Natural killer cell (primary cell): ENCODE results near the gene FTO. TPM values are rescaled to one million over a fixed set of nuclear protein-coding genes. Genes with fewer than 3 reads are reported as not detected.

Source experiments
- ATAC-seq, 3 donors: fragments of 150-1000 bp in 2 of 3; fragments of 200-7000 bp in 1 of 3; cut with Tn5 transposase; 1 replicate in 1 of 3; 2 replicates in 2 of 3; pipeline ENCODE4 v1.10.0; 2021; ENCODE audit warnings: mild to moderate bottlenecking in 2 of 3, moderate library complexity in 2 of 3
- DNase-seq, 2 donors: peaks; one replicate each; pipeline versions ENCODE4 v3.0.0 to v3.0.0-alpha.2; 2013 to 2021; ENCODE audit warnings: mixed read lengths in 1 of 2
- H3K27ac ChIP-seq: one replicate; pipeline ENCODE4 v1.5.1; 2013; ENCODE audit warnings: mild to moderate bottlenecking, low read length
- H3K27me3 ChIP-seq: one replicate; pipeline ENCODE4 v1.6.1; 2013; ENCODE audit warnings: low read length; ENCODE audit not compliant: control insufficient read depth, insufficient read depth
- H3K36me3 ChIP-seq: one replicate; pipeline ENCODE4 v1.6.1; 2013; ENCODE audit warnings: low read length; ENCODE audit not compliant: control insufficient read depth, insufficient read depth
- H3K4me1 ChIP-seq: one replicate; pipeline ENCODE4 v1.6.1; 2013; ENCODE audit warnings: low read length; ENCODE audit not compliant: control insufficient read depth, insufficient read depth
- H3K4me3 ChIP-seq: one replicate; pipeline ENCODE4 v1.5.1; 2013; ENCODE audit warnings: low read length
- H3K9me3 ChIP-seq: one replicate; pipeline ENCODE4 v1.6.1; 2013; ENCODE audit warnings: low read length; ENCODE audit not compliant: control insufficient read depth, insufficient read depth
- H3K27ac Mint-ChIP-seq, 2 donors: one replicate each; pipeline ENCODE4 v1.8.0; 2022; ENCODE audit warnings: mild to moderate bottlenecking in 2 of 2, mixed read lengths in 2 of 2, moderate library complexity in 1 of 2
- H3K27me3 Mint-ChIP-seq, 2 donors: one replicate each; pipeline ENCODE4 v1.8.0; 2022; ENCODE audit warnings: low read depth in 2 of 2, mixed read lengths in 2 of 2
- H3K36me3 Mint-ChIP-seq: one replicate; pipeline ENCODE4 v1.8.0; 2022; ENCODE audit warnings: mixed read lengths
- H3K4me1 Mint-ChIP-seq, 2 donors: one replicate each; pipeline ENCODE4 v1.8.0; 2022; ENCODE audit warnings: mixed read lengths in 2 of 2
- H3K4me3 Mint-ChIP-seq: one replicate; pipeline ENCODE4 v1.8.0; 2022; ENCODE audit warnings: mild to moderate bottlenecking, moderate library complexity, mixed read lengths
- H3K9me3 Mint-ChIP-seq, 2 donors: one replicate each; pipeline ENCODE4 v1.8.0; 2022; ENCODE audit warnings: mixed read lengths in 2 of 2
- CTCF ChIP-seq: fragments of 200-600 bp; IDR thresholded peaks from one replicate; pipeline ENCODE4 v1.8.0; 2022; ENCODE audit warnings: antibody characterized with exemption
- WGBS: methylation state at CpG from one replicate; pipeline ENCODE4 v1.1.7; 2013; ENCODE audit warnings: missing lambda C conversion rate; ENCODE audit not compliant: insufficient coverage; 5-methylcytosine and 5-hydroxymethylcytosine counted together
- intact Hi-C: fragments of 100-400 bp; cut with micrococcal nuclease; formaldehyde crosslinking; loops from one replicate; pipeline ENCODE4 v1.14.2; 2022
- total RNA-seq, 4 donors: library from RNA; stranded (reverse); fragments of 120-200 nt in 1 of 4; gene quantifications; one replicate each; pipeline versions ENCODE4 v1.2.3 to v1.2.4, GENCODE V29; 2013 to 2022

The FTO gene
- total RNA-seq, 3 donors from 2014 or later (not counting 1 experiment from before 2014, with no cell fraction given): 55.4 to 70.5 (median 55.4) TPM

GRCh38 chr16:53872248-53873221 is 168.6 kb downstream of the FTO start:
- DNase-seq: no peak
- no peak overlapping the region for H3K4me3 Mint-ChIP-seq
- H3K9me3 ChIP-seq: no peaks in the 10 kb centered on the region
- peak overlapping the region in 1 of 2 donors; percentile 30 for H3K27ac Mint-ChIP-seq
- peaks cover 16% of the 10 kb centered on the region in 2 donors for H3K4me1 Mint-ChIP-seq
- H3K4me1 ChIP-seq: no peaks in the 10 kb centered on the region
- H3K27me3 Mint-ChIP-seq: no peaks in the 10 kb centered on the region
- peaks cover 3% of the 10 kb centered on the region for H3K36me3 ChIP-seq
- no peak overlapping the region for H3K27ac ChIP-seq
- H3K9me3 Mint-ChIP-seq: peaks cover 3 to 6% of the 10 kb centered on the region in 2 donors
- no peak for ATAC-seq
- H3K4me3 ChIP-seq: no peak overlapping the region
- no peak for TF ChIP-seq CTCF
- H3K36me3 Mint-ChIP-seq: peaks cover 34% of the 10 kb centered on the region
- H3K27me3 ChIP-seq: no peaks in the 10 kb centered on the region
- 60% methylated on average over 1 of the region's 1 CpG for WGBS
- intact Hi-C loops: no loop called here

- Histone ChIP-seq H3K27me3 (no peaks in the 10 kb centered on the region), H3K4me1 (no peaks in the 10 kb centered on the region), H3K9me3 (no peaks in the 10 kb centered on the region), H3K36me3 (peaks cover 4% of the 10 kb centered on the region), H3K27ac (no peak overlapping the region), H3K4me3 (no peak overlapping the region)
- H3K36me3 Mint-ChIP-seq: peaks cover 21% of the 10 kb centered on the region
- no peak overlapping the region for H3K27ac Mint-ChIP-seq
- 94% methylated on average over 5 of the region's 5 CpGs for WGBS
- no peak overlapping the region for H3K4me3 Mint-ChIP-seq
- DNase-seq: no peak
- no peaks in the 10 kb centered on the region for H3K27me3 Mint-ChIP-seq
- H3K9me3 Mint-ChIP-seq: peaks cover 0 to 3% of the 10 kb centered on the region in 2 donors
- peaks cover 16% of the 10 kb centered on the region in 2 donors for H3K4me1 Mint-ChIP-seq
- intact Hi-C loops: no loop called here
- no peak for ATAC-seq
- no peak for TF ChIP-seq CTCF
These were observed 172.9 kb downstream of the FTO start for GRCh38 chr16:53876811-53877210.

- Mint-ChIP-seq H3K36me3 (peaks cover 14% of the 10 kb centered on the region), H3K27me3 (no peaks in the 10 kb centered on the region), H3K27ac (no peak overlapping the region), H3K4me1 (peaks cover 6 to 10% of the 10 kb centered on the region in 2 donors), H3K9me3 (no peaks in the 10 kb centered on the region), H3K4me3 (no peak overlapping the region)
- Histone ChIP-seq H3K4me1 (no peaks in the 10 kb centered on the region), H3K9me3 (no peaks in the 10 kb centered on the region), H3K27me3 (no peaks in the 10 kb centered on the region), H3K36me3 (peaks cover 4% of the 10 kb centered on the region), H3K4me3 (no peak overlapping the region), H3K27ac (no peak overlapping the region)
- intact Hi-C loops: no loop called here
- 93% methylated on average over 4 of the region's 4 CpGs for WGBS
- TF ChIP-seq CTCF: no peak
- DNase-seq (no peak), ATAC-seq (no peak)
These were observed 174.3 kb downstream of the FTO start for GRCh38 chr16:53878216-53878615.
